KMS-11 (cell line): ENCODE data around the gene GTPBP4.

ENCODE experiments used
- H2AFZ ChIP-seq: fragments of 200-600 bp; sonication (generic); 2 replicates; pipeline ENCODE4 v1.6.1; 2016; ENCODE audit warnings: antibody characterized with exemption, mixed run types, low read depth
- H3K27ac ChIP-seq: fragments of 200-600 bp; sonication (generic); 2 replicates; pipeline ENCODE4 v1.6.1; 2016; ENCODE audit warnings: mild to moderate bottlenecking, mixed run types
- H3K27me3 ChIP-seq: fragments of 200-600 bp; sonication (generic); 2 replicates; pipeline ENCODE4 v1.6.1; 2017; ENCODE audit warnings: mild to moderate bottlenecking, low read depth, mixed run types, moderate library complexity; ENCODE audit not compliant: insufficient read depth
- H3K36me3 ChIP-seq: fragments of 200-600 bp; sonication (generic); 2 replicates; pipeline ENCODE4 v1.6.1; 2017; ENCODE audit warnings: mild to moderate bottlenecking, mixed run types; ENCODE audit not compliant: insufficient read depth
- H3K4me1 ChIP-seq: fragments of 200-600 bp; sonication (generic); 2 replicates; pipeline ENCODE4 v1.6.1; 2016; ENCODE audit warnings: mild to moderate bottlenecking, low read depth, mixed run types; ENCODE audit not compliant: poor library complexity, severe bottlenecking
- H3K4me2 ChIP-seq: fragments of 200-600 bp; sonication (generic); 2 replicates; pipeline ENCODE4 v1.7.0; 2016; ENCODE audit warnings: mild to moderate bottlenecking, mixed run types
- H3K4me3 ChIP-seq: fragments of 200-600 bp; sonication (generic); IDR thresholded peaks from 2 replicates; pipeline ENCODE4 v1.6.1; 2017; ENCODE audit warnings: low read depth, low read length, mixed read lengths; ENCODE audit not compliant: insufficient read depth
- H3K79me2 ChIP-seq: fragments of 200-600 bp; sonication (generic); 2 replicates; pipeline ENCODE4 v1.6.1; 2016; ENCODE audit warnings: low read depth, mixed run types; ENCODE audit not compliant: insufficient read depth
- H3K9ac ChIP-seq: fragments of 200-600 bp; sonication (generic); 2 replicates; pipeline ENCODE4 v1.6.1; 2016; ENCODE audit warnings: mild to moderate bottlenecking, mixed run types
- H4K20me1 ChIP-seq: fragments of 200-600 bp; sonication (generic); 2 replicates; pipeline ENCODE4 v1.6.1; 2016; ENCODE audit warnings: mild to moderate bottlenecking, mixed run types; ENCODE audit not compliant: insufficient read depth
- TF ChIP-seq, protein P1 (sequence below): fragments of 200-600 bp; sonication (generic); conservative IDR thresholded peaks from 2 replicates; pipeline ENCODE4 v1.6.1; 2017; ENCODE audit warnings: low read depth, mild to moderate bottlenecking, antibody characterized with exemption, low read length, moderate library complexity, mixed read lengths

Gene GTPBP4

DNA sequence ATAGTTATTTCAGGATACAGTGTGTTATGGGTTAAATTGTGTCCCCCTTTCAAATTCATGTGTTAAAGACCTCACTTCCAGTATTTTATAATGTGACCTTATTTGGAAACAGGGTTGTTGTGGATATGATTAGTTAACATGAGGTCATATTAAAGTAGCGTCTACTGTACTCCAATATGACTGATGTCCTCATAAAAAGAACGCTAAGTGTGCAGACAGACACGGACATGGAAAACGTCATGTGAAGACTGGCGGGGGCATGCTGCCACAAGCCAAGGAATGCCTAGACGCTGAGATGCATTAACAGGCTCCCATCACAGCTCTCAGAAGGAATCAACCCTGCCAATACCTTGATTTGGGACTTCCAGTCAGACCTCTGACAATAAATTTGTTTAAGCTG is 66.5 kb downstream of the GTPBP4 start:
- no peak overlapping the region for H3K9ac ChIP-seq
- H3K27ac ChIP-seq, result no peak overlapping the region
- peak overlapping the region; percentile 83; the same call in 1 of the 2 replicates for H3K4me2 ChIP-seq
- H4K20me1 ChIP-seq, result 0 out of 2 replicates have a peak, but pooled peaks cover 4% of the 10 kb centered on the region
- no peaks in the 10 kb centered on the region for H3K27me3 ChIP-seq
- peaks cover 94% of the 10 kb centered on the region for H3K79me2 ChIP-seq
- H3K4me1 ChIP-seq, result peaks cover 52% of the 10 kb centered on the region
- H3K36me3 ChIP-seq, result no peaks in the 10 kb centered on the region
- no peak overlapping the region for H2AFZ ChIP-seq
- H3K4me3 ChIP-seq, result no peak overlapping the region
- TF ChIP-seq, protein P1, sequence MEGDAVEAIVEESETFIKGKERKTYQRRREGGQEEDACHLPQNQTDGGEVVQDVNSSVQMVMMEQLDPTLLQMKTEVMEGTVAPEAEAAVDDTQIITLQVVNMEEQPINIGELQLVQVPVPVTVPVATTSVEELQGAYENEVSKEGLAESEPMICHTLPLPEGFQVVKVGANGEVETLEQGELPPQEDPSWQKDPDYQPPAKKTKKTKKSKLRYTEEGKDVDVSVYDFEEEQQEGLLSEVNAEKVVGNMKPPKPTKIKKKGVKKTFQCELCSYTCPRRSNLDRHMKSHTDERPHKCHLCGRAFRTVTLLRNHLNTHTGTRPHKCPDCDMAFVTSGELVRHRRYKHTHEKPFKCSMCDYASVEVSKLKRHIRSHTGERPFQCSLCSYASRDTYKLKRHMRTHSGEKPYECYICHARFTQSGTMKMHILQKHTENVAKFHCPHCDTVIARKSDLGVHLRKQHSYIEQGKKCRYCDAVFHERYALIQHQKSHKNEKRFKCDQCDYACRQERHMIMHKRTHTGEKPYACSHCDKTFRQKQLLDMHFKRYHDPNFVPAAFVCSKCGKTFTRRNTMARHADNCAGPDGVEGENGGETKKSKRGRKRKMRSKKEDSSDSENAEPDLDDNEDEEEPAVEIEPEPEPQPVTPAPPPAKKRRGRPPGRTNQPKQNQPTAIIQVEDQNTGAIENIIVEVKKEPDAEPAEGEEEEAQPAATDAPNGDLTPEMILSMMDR, result no peak

DNA sequence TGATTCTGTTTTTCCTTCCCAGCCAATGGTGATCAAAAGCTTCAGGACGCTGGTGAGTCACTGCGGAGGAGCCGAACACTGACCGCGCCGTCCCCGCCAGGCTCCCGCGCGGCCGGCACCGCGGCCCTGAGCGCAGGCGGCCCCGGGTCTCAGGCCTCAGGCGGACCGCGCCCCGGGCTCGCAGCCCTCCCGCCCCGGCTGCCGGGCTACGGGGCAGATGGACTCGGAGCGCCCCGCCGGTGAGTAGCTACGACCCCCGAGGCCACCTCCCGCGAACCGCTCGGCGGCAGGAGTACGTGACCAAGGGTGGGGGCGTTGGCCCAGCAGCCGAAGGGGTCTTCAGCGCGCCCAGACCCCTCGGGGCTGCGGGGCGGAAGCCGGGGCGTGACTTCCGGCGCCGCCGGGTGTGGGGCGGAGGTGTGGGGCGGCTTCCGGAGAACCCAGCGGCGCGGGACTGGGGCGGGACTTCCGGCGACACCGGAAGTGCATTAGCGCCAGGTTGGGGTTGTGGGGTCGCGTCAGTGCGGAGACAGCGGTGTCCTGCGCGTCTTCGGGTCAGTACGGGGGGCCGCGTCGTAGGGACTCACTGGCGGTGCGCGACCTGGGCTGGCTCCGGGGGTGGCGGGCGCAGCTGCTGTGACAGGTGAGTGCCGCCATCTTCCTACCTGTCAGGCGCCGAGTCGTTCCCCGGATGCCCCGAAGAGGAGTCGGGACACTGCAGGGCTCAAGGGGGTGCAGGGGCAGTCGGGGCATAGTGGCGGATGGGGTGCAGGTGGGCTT is 68.3 kb downstream of the GTPBP4 start, which contains the start of gene WDR37:
WDR37 (plus strand) TSS at position 60 of the 780 bp plus-strand sequence. CDS start 15,771 bp downstream, outside the sequence.
- Histone ChIP-seq H3K4me2 (peak within 1 kb of the TSS; percentile 83), H4K20me1 (0 out of 2 replicates have a peak, but pooled peaks cover 4% of the 10 kb centered on the region), H3K9ac (peak within 1 kb of the TSS; percentile 82), H3K79me2 (peaks cover 92% of the 10 kb centered on the region), H3K36me3 (no peaks in the 10 kb centered on the region), H3K27me3 (no peaks in the 10 kb centered on the region), H2AFZ (peak within 1 kb of the TSS; percentile 83), H3K4me1 (peaks cover 37% of the 10 kb centered on the region), H3K4me3 (peak within 1 kb of the TSS; percentile 69), H3K27ac (peak within 1 kb of the TSS; percentile 66)
- TF ChIP-seq, protein P1, result no peak

DNA sequence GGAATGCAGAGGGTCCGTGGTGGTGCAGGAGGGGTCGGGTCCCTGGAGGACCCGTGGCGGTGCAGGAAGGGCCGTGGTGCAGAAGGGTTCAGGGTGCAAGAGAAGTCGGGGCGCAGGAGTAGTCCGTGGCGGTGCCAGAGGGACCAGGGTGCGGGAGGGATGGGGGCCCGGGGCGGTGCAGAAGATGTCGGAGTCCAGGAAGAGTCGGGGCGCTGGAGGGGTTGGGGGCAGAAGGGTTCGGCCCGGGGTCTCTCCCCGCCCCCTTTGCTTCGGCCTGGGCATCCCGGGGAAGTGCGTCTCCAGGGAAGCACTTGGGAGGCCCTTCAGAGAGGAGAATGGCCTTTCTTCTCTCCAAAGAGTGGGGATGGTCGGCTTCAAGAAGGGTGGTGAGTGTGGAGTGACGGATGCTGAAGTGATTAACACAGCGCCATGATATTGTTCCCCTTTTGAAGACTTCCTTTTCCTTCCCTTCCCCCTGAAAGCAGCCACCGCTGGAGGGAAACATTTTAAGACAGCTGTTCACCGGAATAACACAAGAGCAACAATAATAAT is 68.9 kb downstream of the GTPBP4 start:
- Histone ChIP-seq H3K9ac (peak overlapping the region; percentile 82), H3K4me1 (peaks cover 36% of the 10 kb centered on the region), H2AFZ (peak overlapping the region; percentile 83), H3K36me3 (no peaks in the 10 kb centered on the region), H3K27me3 (no peaks in the 10 kb centered on the region), H3K79me2 (peaks cover 85% of the 10 kb centered on the region), H4K20me1 (0 out of 2 replicates have a peak, but pooled peaks cover 4% of the 10 kb centered on the region), H3K4me2 (peak overlapping the region; percentile 47), H3K27ac (no peak overlapping the region), H3K4me3 (no peak overlapping the region)
- TF ChIP-seq, protein P1, result no peak

DNA sequence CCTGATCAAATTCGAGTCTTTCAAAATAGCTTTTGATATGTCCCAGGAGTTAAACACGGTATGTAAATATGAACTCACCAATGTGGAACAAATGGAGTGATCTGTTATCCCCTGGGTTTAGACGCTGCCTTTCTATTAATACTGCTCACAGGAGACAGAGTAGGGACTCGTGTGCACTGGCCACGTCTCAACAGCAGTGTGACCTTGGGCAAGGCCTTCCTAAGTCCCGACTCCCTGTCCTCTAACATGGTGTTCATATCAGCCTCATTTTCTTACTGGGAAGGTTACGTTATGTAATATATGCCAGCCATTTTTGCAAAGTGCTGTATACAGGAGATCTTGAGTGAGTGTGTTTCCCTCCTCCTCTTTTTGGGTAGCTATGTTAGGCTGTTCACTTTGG is 69.8 kb downstream of the GTPBP4 start:
- Histone ChIP-seq H3K27ac (no peak overlapping the region), H3K4me2 (peak overlapping the region; percentile 47), H2AFZ (no peak overlapping the region), H3K9ac (no peak overlapping the region), H3K36me3 (no peaks in the 10 kb centered on the region), H4K20me1 (0 out of 2 replicates have a peak, but pooled peaks cover 4% of the 10 kb centered on the region), H3K27me3 (no peaks in the 10 kb centered on the region), H3K4me3 (no peak overlapping the region), H3K4me1 (peaks cover 36% of the 10 kb centered on the region), H3K79me2 (peaks cover 77% of the 10 kb centered on the region)
- TF ChIP-seq, protein P1, result no peak
